Panc1 (cell line): ENCODE measurements around the gene CDK12. TPM values are rescaled to one million over a fixed set of nuclear protein-coding genes. Genes with fewer than 3 reads are reported as not detected.

Experiments
- ATAC-seq: fragments of 200-7000 bp; cut with Tn5 transposase; 2 replicates; pipeline ENCODE4 v1.9.1; 2020; ENCODE audit warnings: mild to moderate bottlenecking, moderate library complexity
- BruUV-seq: library from RNA; stranded (reverse); fragments of 400-500 nt; replicated peaks from 2 replicates; lab custom pipeline; 2021; lab: Mats Ljungman, UMichigan
- CTCF ChIA-PET: fragments of 300-600 bp; sonication (Branson Sonifier 250); formaldehyde crosslinking; loops from one replicate; lab custom pipeline; 2022; ENCODE audit warnings: antibody characterized with exemption; lab: Charles Lee
- POLR2A ChIA-PET: fragments of 300-600 bp; sonication (Branson Sonifier 250); formaldehyde crosslinking; loops from one replicate; lab custom pipeline; 2022; ENCODE audit warnings: antibody characterized with exemption; lab: Charles Lee
- DNase-seq: peaks from one replicate; pipeline ENCODE4 v3.0.0-alpha.2; 2010; ENCODE audit warnings: low read depth, low spot score
- H3K27ac ChIP-seq: 2 replicates; pipeline ENCODE4 v1.5.1; 2011; ENCODE audit warnings: mild to moderate bottlenecking, low read length, inconsistent platforms
- H3K27me3 ChIP-seq: fragments of 200-500 bp; sonication (Bioruptor generic); 2 replicates; pipeline ENCODE4 v1.6.0; 2014; ENCODE audit warnings: low read length, inconsistent platforms; ENCODE audit not compliant: control insufficient read depth, insufficient read depth
- H3K36me3 ChIP-seq: fragments of 200-500 bp; sonication (Bioruptor generic); 2 replicates; pipeline ENCODE4 v1.5.1; 2014; ENCODE audit warnings: inconsistent platforms, mild to moderate bottlenecking, low read length, moderate library complexity; ENCODE audit not compliant: control insufficient read depth, insufficient read depth
- H3K4me1 ChIP-seq: 2 replicates; pipeline ENCODE4 v1.5.1; 2011; ENCODE audit warnings: inconsistent platforms, mild to moderate bottlenecking, low read length, moderate library complexity; ENCODE audit not compliant: control insufficient read depth, insufficient read depth
- H3K4me3 ChIP-seq, 2 experiments: 2 replicates each; pipeline ENCODE4 v1.5.1; 2011 to 2012; ENCODE audit warnings: low read depth in 2 of 2, low read length in 2 of 2, mild to moderate bottlenecking in 2 of 2, inconsistent platforms in 1 of 2, moderate library complexity in 1 of 2
- H3K9me3 ChIP-seq: fragments of 200-500 bp; sonication (Bioruptor generic); 2 replicates; pipeline ENCODE4 v1.5.1; 2014; ENCODE audit warnings: low read depth, mild to moderate bottlenecking, inconsistent platforms, low read length, moderate library complexity; ENCODE audit not compliant: control insufficient read depth, insufficient read depth
- POLR2AphosphoS5 ChIP-seq: IDR thresholded peaks from 2 replicates; pipeline ENCODE4 v1.6.1; 2012; ENCODE audit warnings: mild to moderate bottlenecking, low read depth, low read length, moderate library complexity
- SIN3A ChIP-seq: IDR thresholded peaks from 2 replicates; pipeline ENCODE4 v1.6.1; 2012; ENCODE audit warnings: low read depth, mild to moderate bottlenecking, low read length, moderate library complexity, borderline replicate concordance; ENCODE audit not compliant: insufficient read depth
- TCF7L2 ChIP-seq: IDR thresholded peaks from 2 replicates; pipeline ENCODE4 v1.6.1; 2011; ENCODE audit warnings: mild to moderate bottlenecking, low read depth, low read length, inconsistent platforms
- in situ Hi-C: cut with HindIII; loops from 2 replicates; pipeline ENCODE4 v1.10.0; 2016; ENCODE audit warnings: low sequenced_read_pairs, low pct_unique_long_range_greater_than_20kb
- intact Hi-C: fragments of 100-400 bp; cut with micrococcal nuclease; formaldehyde crosslinking; loops from one replicate; pipeline ENCODE4 v1.10.0; 2022; ENCODE audit not compliant: unreplicated experiment
- total RNA-seq: library from RNA; stranded (reverse); gene quantifications from one replicate; pipeline ENCODE4 v1.2.1, GENCODE V29; 2021; ENCODE audit not compliant: unreplicated experiment
- TF ChIP-seq, protein P1 (sequence below), 2 experiments: IDR thresholded peaks; 2 replicates each; pipeline ENCODE4 v1.6.1; 2011 to 2012; ENCODE audit warnings: low read depth in 2 of 2, control low read depth in 1 of 2, low read length in 1 of 2, mild to moderate bottlenecking in 1 of 2, moderate library complexity in 1 of 2; ENCODE audit not compliant: insufficient read depth in 1 of 2
- TF ChIP-seq, protein P2 (sequence below): fragments of 450-650 bp; IDR thresholded peaks from 2 replicates; pipeline ENCODE4 v1.5.1; 2017; ENCODE audit warnings: mild to moderate bottlenecking

The CDK12 gene
- total RNA-seq, 1 experiment from 2014 or later = 57.8 TPM

DNA sequence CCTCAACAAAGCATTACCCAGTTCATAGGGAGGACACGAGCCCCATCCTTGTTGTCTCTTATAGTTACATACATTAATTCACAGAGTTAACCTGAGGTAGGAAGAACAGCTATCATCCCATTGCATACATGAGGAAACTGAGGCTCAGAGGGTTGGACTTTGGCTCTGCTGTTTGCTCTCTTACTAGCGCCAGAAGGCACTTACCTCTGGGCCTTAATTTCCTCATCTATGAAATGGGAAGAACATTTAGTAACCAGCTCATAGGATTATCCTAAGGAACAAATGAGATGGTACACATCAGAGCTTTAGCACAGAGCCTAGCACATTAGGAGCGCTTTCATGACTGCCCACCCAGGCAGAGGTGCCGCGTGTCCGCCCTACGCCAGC is 118.8 kb downstream of the CDK12 start:
- no TSS peak for BruUV-seq
- no peak overlapping the region for H3K27ac ChIP-seq
- H3K4me1 ChIP-seq = no peaks in the 10 kb centered on the region
- ChIA-PET POLR2A (no interaction called here), CTCF (interaction anchor here (1.1 kb wide), 1 partner anchor 33 kb away, joined by 3 read pairs; no protein-coding TSS in a partner anchor)
- ATAC-seq (no peak), DNase-seq (no peak)
- no peak for TF ChIP-seq SIN3A
- TF ChIP-seq TCF7L2 = no peak
- TF ChIP-seq POLR2AphosphoS5 = no peak
- TF ChIP-seq, protein P1, sequence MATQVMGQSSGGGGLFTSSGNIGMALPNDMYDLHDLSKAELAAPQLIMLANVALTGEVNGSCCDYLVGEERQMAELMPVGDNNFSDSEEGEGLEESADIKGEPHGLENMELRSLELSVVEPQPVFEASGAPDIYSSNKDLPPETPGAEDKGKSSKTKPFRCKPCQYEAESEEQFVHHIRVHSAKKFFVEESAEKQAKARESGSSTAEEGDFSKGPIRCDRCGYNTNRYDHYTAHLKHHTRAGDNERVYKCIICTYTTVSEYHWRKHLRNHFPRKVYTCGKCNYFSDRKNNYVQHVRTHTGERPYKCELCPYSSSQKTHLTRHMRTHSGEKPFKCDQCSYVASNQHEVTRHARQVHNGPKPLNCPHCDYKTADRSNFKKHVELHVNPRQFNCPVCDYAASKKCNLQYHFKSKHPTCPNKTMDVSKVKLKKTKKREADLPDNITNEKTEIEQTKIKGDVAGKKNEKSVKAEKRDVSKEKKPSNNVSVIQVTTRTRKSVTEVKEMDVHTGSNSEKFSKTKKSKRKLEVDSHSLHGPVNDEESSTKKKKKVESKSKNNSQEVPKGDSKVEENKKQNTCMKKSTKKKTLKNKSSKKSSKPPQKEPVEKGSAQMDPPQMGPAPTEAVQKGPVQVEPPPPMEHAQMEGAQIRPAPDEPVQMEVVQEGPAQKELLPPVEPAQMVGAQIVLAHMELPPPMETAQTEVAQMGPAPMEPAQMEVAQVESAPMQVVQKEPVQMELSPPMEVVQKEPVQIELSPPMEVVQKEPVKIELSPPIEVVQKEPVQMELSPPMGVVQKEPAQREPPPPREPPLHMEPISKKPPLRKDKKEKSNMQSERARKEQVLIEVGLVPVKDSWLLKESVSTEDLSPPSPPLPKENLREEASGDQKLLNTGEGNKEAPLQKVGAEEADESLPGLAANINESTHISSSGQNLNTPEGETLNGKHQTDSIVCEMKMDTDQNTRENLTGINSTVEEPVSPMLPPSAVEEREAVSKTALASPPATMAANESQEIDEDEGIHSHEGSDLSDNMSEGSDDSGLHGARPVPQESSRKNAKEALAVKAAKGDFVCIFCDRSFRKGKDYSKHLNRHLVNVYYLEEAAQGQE (IDR thresholded peaks at IDR 0.05; ENCODE audit: insufficient read depth in 1 of 2, low read depth in 2 of 2, low read length in 1 of 2) = no peak
- TF ChIP-seq, protein P2, sequence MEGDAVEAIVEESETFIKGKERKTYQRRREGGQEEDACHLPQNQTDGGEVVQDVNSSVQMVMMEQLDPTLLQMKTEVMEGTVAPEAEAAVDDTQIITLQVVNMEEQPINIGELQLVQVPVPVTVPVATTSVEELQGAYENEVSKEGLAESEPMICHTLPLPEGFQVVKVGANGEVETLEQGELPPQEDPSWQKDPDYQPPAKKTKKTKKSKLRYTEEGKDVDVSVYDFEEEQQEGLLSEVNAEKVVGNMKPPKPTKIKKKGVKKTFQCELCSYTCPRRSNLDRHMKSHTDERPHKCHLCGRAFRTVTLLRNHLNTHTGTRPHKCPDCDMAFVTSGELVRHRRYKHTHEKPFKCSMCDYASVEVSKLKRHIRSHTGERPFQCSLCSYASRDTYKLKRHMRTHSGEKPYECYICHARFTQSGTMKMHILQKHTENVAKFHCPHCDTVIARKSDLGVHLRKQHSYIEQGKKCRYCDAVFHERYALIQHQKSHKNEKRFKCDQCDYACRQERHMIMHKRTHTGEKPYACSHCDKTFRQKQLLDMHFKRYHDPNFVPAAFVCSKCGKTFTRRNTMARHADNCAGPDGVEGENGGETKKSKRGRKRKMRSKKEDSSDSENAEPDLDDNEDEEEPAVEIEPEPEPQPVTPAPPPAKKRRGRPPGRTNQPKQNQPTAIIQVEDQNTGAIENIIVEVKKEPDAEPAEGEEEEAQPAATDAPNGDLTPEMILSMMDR = no peak
- H3K36me3 ChIP-seq = no peaks in the 10 kb centered on the region
- intact Hi-C loops (no loop called here), in situ Hi-C loops (no loop called here)
- no peaks in the 10 kb centered on the region for H3K27me3 ChIP-seq
- H3K9me3 ChIP-seq = no peaks in the 10 kb centered on the region
- no peak overlapping the region for H3K4me3 ChIP-seq

DNA sequence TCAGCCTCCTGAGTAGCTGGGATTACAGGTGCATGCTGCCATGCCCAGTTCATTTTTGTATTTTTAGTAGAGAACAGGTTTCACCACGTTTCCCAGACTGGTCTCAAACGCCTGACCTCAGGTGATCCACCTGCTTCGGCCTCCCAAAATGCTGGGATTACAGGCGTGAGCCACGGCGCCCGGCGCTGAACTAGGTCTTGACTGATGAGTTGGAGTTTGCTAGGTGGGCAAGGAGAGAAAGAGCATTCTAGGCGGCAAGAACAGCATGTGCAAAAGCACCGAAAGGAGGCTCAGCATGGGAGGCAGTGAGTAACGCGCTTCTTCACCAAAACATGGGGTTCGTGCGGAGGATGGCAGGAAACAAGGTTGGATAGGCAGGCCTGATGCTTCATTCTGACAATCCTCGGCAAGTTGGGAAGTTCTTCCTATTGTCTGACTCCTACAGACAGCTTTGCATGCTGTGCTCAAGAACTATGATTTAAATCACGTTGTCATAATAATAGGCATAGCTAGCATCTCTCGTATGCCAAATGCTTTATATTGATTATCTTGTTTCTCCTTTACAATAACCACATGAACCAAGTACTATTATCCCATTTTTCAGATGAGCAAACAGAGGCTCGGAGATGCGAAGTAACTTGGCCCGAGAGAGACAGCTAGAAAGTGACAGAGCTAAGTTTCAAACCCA is 119.9 kb downstream of the CDK12 start:
- POLR2A ChIA-PET = no interaction called here
- no peak for ATAC-seq
- Histone ChIP-seq H3K36me3 (no peaks in the 10 kb centered on the region), H3K9me3 (no peaks in the 10 kb centered on the region), H3K27me3 (no peaks in the 10 kb centered on the region), H3K4me1 (no peaks in the 10 kb centered on the region), H3K4me3 (no peak overlapping the region), H3K27ac (no peak overlapping the region)
- TF ChIP-seq, protein P2 = no peak
- no peak for TF ChIP-seq TCF7L2
- intact Hi-C loops = no loop called here
- CTCF ChIA-PET = no interaction called here
- no TSS peak for BruUV-seq
- no peak for DNase-seq
- in situ Hi-C loops = no loop called here
